Panc1 (cell line): ENCODE data around the gene ARID5B. TPM values are rescaled to one million over a fixed set of nuclear protein-coding genes. Genes with fewer than 3 reads are reported as not detected.
A peak's percentile ranks its signal among the peaks of the same experiment; 100 is the strongest.

Experiments
- ATAC-seq: fragments of 200-7000 bp; cut with Tn5 transposase; 2 replicates; pipeline ENCODE4 v1.9.1; 2020; ENCODE audit warnings: mild to moderate bottlenecking, moderate library complexity
- BruUV-seq: library from RNA; stranded (reverse); fragments of 400-500 nt; replicated peaks from 2 replicates; lab custom pipeline; 2021; lab: Mats Ljungman, UMichigan
- CTCF ChIA-PET: fragments of 300-600 bp; sonication (Branson Sonifier 250); formaldehyde crosslinking; loops from one replicate; lab custom pipeline; 2022; ENCODE audit warnings: antibody characterized with exemption; lab: Charles Lee
- POLR2A ChIA-PET: fragments of 300-600 bp; sonication (Branson Sonifier 250); formaldehyde crosslinking; loops from one replicate; lab custom pipeline; 2022; ENCODE audit warnings: antibody characterized with exemption; lab: Charles Lee
- DNase-seq: peaks from one replicate; pipeline ENCODE4 v3.0.0-alpha.2; 2010; ENCODE audit warnings: low read depth, low spot score
- H3K27ac ChIP-seq: 2 replicates; pipeline ENCODE4 v1.5.1; 2011; ENCODE audit warnings: mild to moderate bottlenecking, low read length, inconsistent platforms
- H3K27me3 ChIP-seq: fragments of 200-500 bp; sonication (Bioruptor generic); 2 replicates; pipeline ENCODE4 v1.6.0; 2014; ENCODE audit warnings: low read length, inconsistent platforms; ENCODE audit not compliant: control insufficient read depth, insufficient read depth
- H3K36me3 ChIP-seq: fragments of 200-500 bp; sonication (Bioruptor generic); 2 replicates; pipeline ENCODE4 v1.5.1; 2014; ENCODE audit warnings: inconsistent platforms, mild to moderate bottlenecking, low read length, moderate library complexity; ENCODE audit not compliant: control insufficient read depth, insufficient read depth
- H3K4me1 ChIP-seq: 2 replicates; pipeline ENCODE4 v1.5.1; 2011; ENCODE audit warnings: inconsistent platforms, mild to moderate bottlenecking, low read length, moderate library complexity; ENCODE audit not compliant: control insufficient read depth, insufficient read depth
- H3K4me3 ChIP-seq, 2 experiments: 2 replicates each; pipeline ENCODE4 v1.5.1; 2011 to 2012; ENCODE audit warnings: low read depth in 2 of 2, low read length in 2 of 2, mild to moderate bottlenecking in 2 of 2, inconsistent platforms in 1 of 2, moderate library complexity in 1 of 2
- H3K9me3 ChIP-seq: fragments of 200-500 bp; sonication (Bioruptor generic); 2 replicates; pipeline ENCODE4 v1.5.1; 2014; ENCODE audit warnings: low read depth, mild to moderate bottlenecking, inconsistent platforms, low read length, moderate library complexity; ENCODE audit not compliant: control insufficient read depth, insufficient read depth
- CTCF ChIP-seq: fragments of 450-650 bp; IDR thresholded peaks from 2 replicates; pipeline ENCODE4 v1.5.1; 2017; ENCODE audit warnings: mild to moderate bottlenecking
- POLR2AphosphoS5 ChIP-seq: IDR thresholded peaks from 2 replicates; pipeline ENCODE4 v1.6.1; 2012; ENCODE audit warnings: mild to moderate bottlenecking, low read depth, low read length, moderate library complexity
- REST ChIP-seq, 2 experiments: IDR thresholded peaks; 2 replicates each; pipeline ENCODE4 v1.6.1; 2011 to 2012; ENCODE audit warnings: low read depth in 2 of 2, control low read depth in 1 of 2, low read length in 1 of 2, mild to moderate bottlenecking in 1 of 2, moderate library complexity in 1 of 2; ENCODE audit not compliant: insufficient read depth in 1 of 2
- SIN3A ChIP-seq: IDR thresholded peaks from 2 replicates; pipeline ENCODE4 v1.6.1; 2012; ENCODE audit warnings: low read depth, mild to moderate bottlenecking, low read length, moderate library complexity, borderline replicate concordance; ENCODE audit not compliant: insufficient read depth
- TCF7L2 ChIP-seq: IDR thresholded peaks from 2 replicates; pipeline ENCODE4 v1.6.1; 2011; ENCODE audit warnings: mild to moderate bottlenecking, low read depth, low read length, inconsistent platforms
- in situ Hi-C: cut with HindIII; loops from 2 replicates; pipeline ENCODE4 v1.10.0; 2016; ENCODE audit warnings: low sequenced_read_pairs, low pct_unique_long_range_greater_than_20kb
- intact Hi-C: fragments of 100-400 bp; cut with micrococcal nuclease; formaldehyde crosslinking; loops from one replicate; pipeline ENCODE4 v1.10.0; 2022; ENCODE audit not compliant: unreplicated experiment
- total RNA-seq: library from RNA; stranded (reverse); gene quantifications from one replicate; pipeline ENCODE4 v1.2.1, GENCODE V29; 2021; ENCODE audit not compliant: unreplicated experiment

The ARID5B gene
- total RNA-seq, 1 experiment from 2014 or later, result 22.7 TPM

GRCh38 chr10:62011558-62011957 is 110.1 kb downstream of the ARID5B start:
- in situ Hi-C loops (no loop called here), intact Hi-C loops (no loop called here)
- TF ChIP-seq REST (IDR thresholded peaks at IDR 0.05; ENCODE audit: insufficient read depth in 1 of 2, low read depth in 2 of 2, low read length in 1 of 2) (no peak), TCF7L2 (no peak), POLR2AphosphoS5 (no peak), SIN3A (no peak), CTCF (no peak)
- DNase-seq (no peak), ATAC-seq (0 out of 2 replicates have a peak, but pooled peaks have one; percentile 15)
- Histone ChIP-seq H3K4me3 (no peak overlapping the region), H3K4me1 (peaks cover 10% of the 10 kb centered on the region), H3K27ac (no peak overlapping the region), H3K9me3 (no peaks in the 10 kb centered on the region), H3K36me3 (no peaks in the 10 kb centered on the region), H3K27me3 (no peaks in the 10 kb centered on the region)
- CTCF ChIA-PET, result no interaction called here
- no TSS peak for BruUV-seq
- POLR2A ChIA-PET, result no interaction called here

DNA sequence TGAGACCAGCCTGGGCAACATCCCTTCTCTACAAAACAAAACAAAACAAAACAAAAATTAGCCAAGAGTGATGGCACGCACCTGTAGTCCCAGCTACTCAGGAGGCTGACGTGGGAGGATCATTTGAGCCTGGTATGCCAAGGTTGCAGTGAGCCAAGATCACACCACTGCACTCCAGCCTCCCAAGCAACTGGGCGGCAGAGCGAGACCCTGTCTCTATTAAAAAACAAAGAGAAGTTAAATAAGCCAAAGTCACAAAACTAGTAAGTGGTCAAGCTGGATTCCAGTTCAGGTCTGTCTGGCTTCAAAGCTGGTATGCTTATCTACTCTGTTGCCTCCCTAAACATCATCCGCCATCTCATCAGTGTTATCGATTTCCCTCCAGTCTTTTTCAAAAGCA is 110.8 kb downstream of the ARID5B start:
- POLR2A ChIA-PET, result no interaction called here
- no peak for DNase-seq
- H3K27ac ChIP-seq, result no peak overlapping the region
- intact Hi-C loops (no loop called here), in situ Hi-C loops (no loop called here)
- H3K27me3 ChIP-seq, result no peaks in the 10 kb centered on the region
- no TSS peak for BruUV-seq
- CTCF ChIA-PET, result no interaction called here
- no peak for ATAC-seq
- H3K4me3 ChIP-seq, result no peak overlapping the region
- H3K4me1 ChIP-seq, result peaks cover 13% of the 10 kb centered on the region
- no peak for TF ChIP-seq REST (IDR thresholded peaks at IDR 0.05; ENCODE audit: insufficient read depth in 1 of 2, low read depth in 2 of 2, low read length in 1 of 2)
- TF ChIP-seq TCF7L2, result no peak
- TF ChIP-seq SIN3A, result no peak
- TF ChIP-seq POLR2AphosphoS5, result no peak
- no peak for TF ChIP-seq CTCF
- no peaks in the 10 kb centered on the region for H3K9me3 ChIP-seq
- H3K36me3 ChIP-seq, result no peaks in the 10 kb centered on the region
